ENCODE data around the gene MIB2.
A peak's percentile ranks its signal among the peaks of the same experiment; 100 is the strongest.
"Not testable (repeated sequence)": the region's sequence is repeated elsewhere in the genome, so short reads cannot be mapped to it uniquely, and the experiment has no call there.

Gene MIB2

GRCh38 chr1:1658583-1659549 is 43.6 kb downstream of the MIB2 start, which contains the start of gene CDK11B:
TSS of gene CDK11B (minus strand) at chr1:1659004. CDS start at chr1:1657485, 1,519 bp downstream.
- peak; percentile 96 to 98 for DNase-seq

- DNase-seq = not testable (repeated sequence)
Measured at GRCh38 chr1:1662392-1662791, 47.1 kb downstream of the MIB2 start.

GRCh38 chr1:1662830-1663560 is 47.7 kb downstream of the MIB2 start:
- not testable (repeated sequence) for DNase-seq

- DNase-seq = not testable (repeated sequence)
Measured at GRCh38 chr1:1664318-1664717, 49.0 kb downstream of the MIB2 start.

- no peak for DNase-seq
Measured at GRCh38 chr1:1664941-1665814, 49.9 kb downstream of the MIB2 start.

GRCh38 chr1:1665815-1666251 is 50.5 kb downstream of the MIB2 start:
- DNase-seq = peak in 1 of 2 experiments; percentile 18

GRCh38 chr1:1666526-1666925 is 51.2 kb downstream of the MIB2 start:
- no peak for DNase-seq

- DNase-seq = no peak
Measured at GRCh38 chr1:1669468-1670440, 54.5 kb downstream of the MIB2 start.

- DNase-seq = no peak
Measured at GRCh38 chr1:1670866-1671265, 55.6 kb downstream of the MIB2 start.

GRCh38 chr1:1671365-1672119 is 56.2 kb downstream of the MIB2 start:
- DNase-seq = no peak

- DNase-seq = no peak
Measured at GRCh38 chr1:1672181-1672965, 57.1 kb downstream of the MIB2 start.

- not testable (repeated sequence) for DNase-seq
Measured at GRCh38 chr1:1674806-1675205, 59.5 kb downstream of the MIB2 start.

- DNase-seq = not testable (repeated sequence)
Measured at GRCh38 chr1:1675218-1675617, 59.9 kb downstream of the MIB2 start.

- DNase-seq = not testable (repeated sequence)
Measured at GRCh38 chr1:1676087-1676486, 60.8 kb downstream of the MIB2 start.

GRCh38 chr1:1677718-1678580 is 62.6 kb downstream of the MIB2 start:
- DNase-seq = no peak

GRCh38 chr1:1678581-1679380 is 63.5 kb downstream of the MIB2 start:
- DNase-seq = no peak
